ENCODE results near the gene ZNF652.

DNA sequence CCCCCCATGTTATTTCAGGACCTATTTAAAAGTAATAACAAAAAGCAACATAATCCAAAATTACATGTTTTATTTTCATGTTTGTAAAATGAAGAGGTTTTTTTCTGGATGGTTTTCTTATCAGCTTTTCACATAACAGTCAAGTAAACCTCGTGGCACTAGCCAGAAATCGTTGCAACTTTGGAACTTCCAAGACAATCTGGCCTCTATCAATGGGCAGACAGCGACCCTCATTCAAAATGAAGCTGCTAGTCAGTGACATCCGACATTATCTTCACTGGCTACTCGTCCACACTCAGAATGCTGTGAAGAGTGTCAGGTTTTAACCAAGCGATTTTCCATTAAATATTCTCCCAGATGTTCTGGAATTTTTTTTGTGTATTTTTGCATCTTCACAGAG is 22.7 kb downstream of the ZNF652 start:
- TF ChIP-seq GATA2 (IDR thresholded peaks at IDR 0.05; ENCODE audit: low read depth, low read length), result no peak
- no peak for TF ChIP-seq GATA3 (IDR thresholded peaks at IDR 0.05; ENCODE audit: low read depth, low read length)
